GM23248 (cell line): Measurements from ENCODE around the gene TREML4. TPM values are rescaled to one million over a fixed set of nuclear protein-coding genes. Genes with fewer than 3 reads are reported as not detected.

ENCODE experiments used
- DNase-seq: peaks from one replicate; pipeline ENCODE4 v3.0.0-alpha.2; 2015
- H2AFZ ChIP-seq: fragments of 200-600 bp; sonication (generic); 2 replicates; pipeline ENCODE4 v1.6.1; 2016; ENCODE audit warnings: antibody characterized with exemption
- H3F3A ChIP-seq: fragments of 200-600 bp; sonication (generic); 2 replicates; pipeline ENCODE4 v1.6.1; 2016; ENCODE audit warnings: mild to moderate bottlenecking, antibody characterized with exemption, mixed run types; ENCODE audit not compliant: insufficient read depth
- H3K27ac ChIP-seq: fragments of 200-600 bp; sonication (generic); 2 replicates; pipeline ENCODE4 v1.5.1; 2016; ENCODE audit warnings: mild to moderate bottlenecking
- H3K27me3 ChIP-seq: fragments of 200-600 bp; sonication (generic); replicated peaks from 2 replicates; pipeline ENCODE4 v1.6.1; 2016; ENCODE audit warnings: mild to moderate bottlenecking; ENCODE audit not compliant: insufficient read depth
- H3K36me3 ChIP-seq: fragments of 200-600 bp; sonication (generic); 2 replicates; pipeline ENCODE4 v1.6.1; 2016; ENCODE audit warnings: low read depth, mild to moderate bottlenecking
- H3K4me1 ChIP-seq: fragments of 200-600 bp; sonication (generic); 2 replicates; pipeline ENCODE4 v1.6.1; 2016; ENCODE audit warnings: mild to moderate bottlenecking; ENCODE audit not compliant: insufficient read depth
- H3K4me2 ChIP-seq: fragments of 200-600 bp; sonication (generic); one replicate; pipeline ENCODE4 v1.6.1; 2016; ENCODE audit warnings: mild to moderate bottlenecking; ENCODE audit not compliant: unreplicated experiment
- H3K4me3 ChIP-seq: fragments of 200-600 bp; sonication (generic); 2 replicates; pipeline ENCODE4 v1.5.1; 2016; ENCODE audit warnings: mild to moderate bottlenecking
- H3K79me2 ChIP-seq: fragments of 200-600 bp; sonication (generic); 2 replicates; pipeline ENCODE4 v1.6.1; 2016; ENCODE audit warnings: mild to moderate bottlenecking; ENCODE audit not compliant: insufficient read depth
- H3K9ac ChIP-seq: fragments of 200-600 bp; sonication (generic); 2 replicates; pipeline ENCODE4 v1.6.1; 2016; ENCODE audit warnings: mild to moderate bottlenecking
- H3K9me2 ChIP-seq: fragments of 200-600 bp; sonication (generic); 2 replicates; pipeline ENCODE4 v1.6.1; 2016; ENCODE audit warnings: mixed run types, mild to moderate bottlenecking, moderate library complexity; ENCODE audit not compliant: insufficient read depth
- H3K9me3 ChIP-seq: fragments of 200-600 bp; sonication (generic); one replicate; pipeline ENCODE4 v1.6.1; 2017; ENCODE audit warnings: low read depth
- H4K20me1 ChIP-seq: fragments of 200-600 bp; sonication (generic); 2 replicates; pipeline ENCODE4 v1.6.0; 2016; ENCODE audit not compliant: insufficient read depth
- EZH2 ChIP-seq: fragments of 200-600 bp; sonication (generic); IDR thresholded peaks from 2 replicates; pipeline ENCODE4 v1.6.1; 2018; ENCODE audit warnings: antibody characterized with exemption, mild to moderate bottlenecking; ENCODE audit not compliant: insufficient read depth, poor library complexity, severe bottlenecking
- EZH2phosphoT487 ChIP-seq: fragments of 200-600 bp; sonication (generic); IDR thresholded peaks from 2 replicates; pipeline ENCODE4 v1.6.1; 2018; ENCODE audit warnings: antibody characterized with exemption, moderate library complexity, mild to moderate bottlenecking, low read depth; ENCODE audit not compliant: insufficient read depth
- WGBS, 2 experiments: methylation state at CpG; one replicate each; pipeline ENCODE4 v1.1.6; 2015 to 2017; ENCODE audit warnings: low lambda C conversion rate in 2 of 2, low coverage in 1 of 2; ENCODE audit errors: missing lambda C conversion rate in 2 of 2; 5-methylcytosine and 5-hydroxymethylcytosine counted together
- in situ Hi-C: fragments of 300-500 bp; cut with MboI; formaldehyde crosslinking; loops from 2 replicates; pipeline ENCODE4 v1.15.0; 2020
- polyA plus RNA-seq: library from polyadenylated mRNA; unstranded; fragments of >200 nt; fragmentation: Nextera tagmentation; extraction: Ambion mirVana; gene quantifications from 2 replicates; pipeline ENCODE4 v1.2.1, GENCODE V29; 2016
- total RNA-seq: library from RNA; depleted of rRNA; stranded (reverse); fragments of >200 nt; shearing (Covaris generic); gene quantifications from 2 replicates; pipeline ENCODE4 v1.2.3, GENCODE V29; 2014

TREML4 gene
- total and polyA plus RNA-seq, 2 experiments from 2014 or later, result not detected

DNA sequence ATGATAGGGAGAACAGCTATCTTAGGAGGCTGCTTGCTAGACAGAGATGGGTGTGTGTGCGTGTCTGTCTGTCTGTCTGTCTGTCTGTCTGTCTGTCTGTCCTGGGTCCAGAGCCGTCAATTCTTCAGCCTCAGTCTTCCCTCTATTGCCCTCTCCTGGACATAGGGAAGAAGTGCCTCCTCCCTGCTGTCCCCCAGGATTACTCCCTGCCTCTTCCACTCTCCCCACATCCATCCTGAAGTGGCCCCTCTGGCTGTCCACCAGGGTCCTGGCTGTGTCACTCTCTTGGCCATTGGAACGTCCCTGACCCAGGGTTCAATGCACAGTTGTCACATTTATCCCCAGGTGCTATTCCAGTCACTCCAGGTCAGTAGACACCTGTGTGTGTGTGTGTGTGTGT lies 37.4 kb upstream of the TREML4 start:
- Histone ChIP-seq H3K4me3 (no peak overlapping the region), H3K9ac (no peak overlapping the region), H3K9me2 (no peaks in the 10 kb centered on the region), H3K79me2 (no peaks in the 10 kb centered on the region), H4K20me1 (no peaks in the 10 kb centered on the region), H3K4me1 (no peaks in the 10 kb centered on the region), H3K27me3 (no peaks in the 10 kb centered on the region), H3K27ac (no peak overlapping the region), H3F3A (no peaks in the 10 kb centered on the region), H3K9me3 (no peaks in the 10 kb centered on the region), H3K36me3 (no peaks in the 10 kb centered on the region), H3K4me2 (no peak overlapping the region), H2AFZ (no peak overlapping the region)
- whole genome bisulfite sequencing, 2 experiments, result 41 to 58% methylated on average over 3 of the region's 3 CpGs
- in situ Hi-C loops, result no loop called here
- TF ChIP-seq EZH2, result no peak
- TF ChIP-seq EZH2phosphoT487, result no peak
- DNase-seq, result no peak

DNA sequence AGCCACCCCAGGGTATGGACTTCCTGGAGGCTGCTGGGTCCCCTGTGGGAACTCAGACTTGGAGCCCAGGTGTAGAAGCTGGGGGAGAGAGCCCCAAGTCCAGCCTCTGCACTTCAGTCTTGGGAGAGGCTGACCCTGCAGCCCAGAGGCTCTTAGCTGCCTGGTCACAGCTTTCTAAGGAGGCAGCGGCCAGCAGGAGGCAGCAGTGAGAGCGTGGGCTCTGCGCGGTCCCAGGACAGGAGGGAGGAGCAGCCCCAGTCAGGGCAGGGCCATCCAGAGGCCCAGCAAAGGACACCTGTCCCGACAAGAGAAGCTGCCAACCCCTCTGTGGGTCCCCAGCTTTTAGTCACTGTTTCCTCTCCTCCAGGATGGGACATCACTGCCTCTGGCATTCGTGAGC lies 36.6 kb upstream of the TREML4 start:
- H3K4me2 ChIP-seq, result no peak overlapping the region
- in situ Hi-C loops, result no loop called here
- H3K79me2 ChIP-seq, result no peaks in the 10 kb centered on the region
- no peaks in the 10 kb centered on the region for H3K9me3 ChIP-seq
- TF ChIP-seq EZH2phosphoT487, result no peak
- no peak for TF ChIP-seq EZH2
- peak; percentile 36 for DNase-seq
- 18 to 19% methylated on average over 4 of the region's 6 CpGs for WGBS, 2 experiments
- H3K27me3 ChIP-seq, result no peaks in the 10 kb centered on the region
- no peak overlapping the region for H3K9ac ChIP-seq
- H3K4me3 ChIP-seq, result no peak overlapping the region
- no peaks in the 10 kb centered on the region for H4K20me1 ChIP-seq
- no peaks in the 10 kb centered on the region for H3K4me1 ChIP-seq
- no peak overlapping the region for H2AFZ ChIP-seq
- H3K36me3 ChIP-seq, result no peaks in the 10 kb centered on the region
- H3F3A ChIP-seq, result no peaks in the 10 kb centered on the region
- no peaks in the 10 kb centered on the region for H3K9me2 ChIP-seq
- no peak overlapping the region for H3K27ac ChIP-seq

DNA sequence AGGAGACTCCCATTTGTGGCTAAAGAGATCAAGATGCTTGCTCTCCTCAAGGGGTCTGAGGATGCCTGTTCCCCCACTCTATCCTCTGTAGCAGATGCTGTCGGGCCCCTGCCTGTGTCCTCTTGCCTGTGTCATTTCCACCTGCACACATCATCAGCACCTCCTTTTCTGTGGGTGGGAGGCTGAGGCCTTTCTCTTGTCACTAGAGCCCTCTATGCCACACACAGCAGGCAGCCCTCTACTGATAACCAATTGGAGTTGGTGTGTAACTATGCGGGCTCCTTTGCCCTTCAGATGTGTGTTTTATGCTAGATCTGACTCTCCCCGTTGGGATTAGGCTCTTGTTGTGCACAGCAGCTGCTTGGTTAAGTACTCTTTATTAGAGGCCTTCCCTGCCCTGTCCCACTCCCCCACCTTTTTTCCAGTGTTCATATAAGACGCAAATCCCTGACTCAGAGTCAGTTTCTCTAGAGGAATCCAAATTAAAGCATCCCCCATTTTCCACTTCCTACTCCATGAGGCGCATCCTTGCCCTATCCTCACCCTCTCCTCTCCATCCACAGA lies 34.9 kb upstream of the TREML4 start:
- in situ Hi-C loops, result no loop called here
- no peaks in the 10 kb centered on the region for H3K9me3 ChIP-seq
- no peaks in the 10 kb centered on the region for H4K20me1 ChIP-seq
- TF ChIP-seq EZH2phosphoT487 (no peak), EZH2 (no peak)
- H3F3A ChIP-seq, result no peaks in the 10 kb centered on the region
- no peak overlapping the region for H3K4me3 ChIP-seq
- WGBS, 2 experiments, result 59 to 63% methylated on average over 5 of the region's 5 CpGs
- H3K4me2 ChIP-seq, result no peak overlapping the region
- H3K27ac ChIP-seq, result no peak overlapping the region
- H3K9me2 ChIP-seq, result no peaks in the 10 kb centered on the region
- H3K79me2 ChIP-seq, result no peaks in the 10 kb centered on the region
- no peaks in the 10 kb centered on the region for H3K27me3 ChIP-seq
- H3K36me3 ChIP-seq, result no peaks in the 10 kb centered on the region
- no peak for DNase-seq
- no peak overlapping the region for H3K9ac ChIP-seq
- no peak overlapping the region for H2AFZ ChIP-seq
- no peaks in the 10 kb centered on the region for H3K4me1 ChIP-seq

DNA sequence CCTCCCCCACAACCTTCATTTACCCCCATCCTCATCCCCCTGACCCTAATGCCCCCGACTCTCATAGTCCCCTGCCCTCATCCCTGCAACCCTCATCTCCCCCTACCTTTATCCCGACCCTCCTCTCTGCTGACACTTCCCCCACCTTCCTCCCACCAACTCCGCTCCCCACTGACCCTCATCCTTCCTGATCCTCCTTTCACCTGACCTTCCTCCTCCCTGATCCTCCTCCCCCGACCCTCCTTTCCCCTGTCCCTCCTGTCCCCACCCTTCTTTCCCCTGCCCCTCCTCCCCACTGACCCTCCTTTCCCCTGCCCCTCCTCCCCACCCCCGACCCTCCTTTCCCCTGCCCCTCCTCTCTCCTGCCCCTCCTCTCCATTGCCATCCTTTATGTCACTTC lies 34.3 kb upstream of the TREML4 start:
- no peak for TF ChIP-seq EZH2
- TF ChIP-seq EZH2phosphoT487, result no peak
- Histone ChIP-seq H3K9me2 (no peaks in the 10 kb centered on the region), H3K4me3 (no peak overlapping the region), H3K79me2 (no peaks in the 10 kb centered on the region), H3K27me3 (no peaks in the 10 kb centered on the region), H3K9ac (no peak overlapping the region), H3K4me2 (no peak overlapping the region), H3K27ac (no peak overlapping the region), H3F3A (no peaks in the 10 kb centered on the region), H3K36me3 (no peaks in the 10 kb centered on the region), H2AFZ (no peak overlapping the region), H3K9me3 (no peaks in the 10 kb centered on the region), H4K20me1 (no peaks in the 10 kb centered on the region), H3K4me1 (no peaks in the 10 kb centered on the region)
- WGBS, 2 experiments, result 29% methylated on average over 5 of the region's 5 CpGs; no CpG with 5 or more reads in 1 of the 2 experiments
- in situ Hi-C loops, result no loop called here
- DNase-seq, result no peak

DNA sequence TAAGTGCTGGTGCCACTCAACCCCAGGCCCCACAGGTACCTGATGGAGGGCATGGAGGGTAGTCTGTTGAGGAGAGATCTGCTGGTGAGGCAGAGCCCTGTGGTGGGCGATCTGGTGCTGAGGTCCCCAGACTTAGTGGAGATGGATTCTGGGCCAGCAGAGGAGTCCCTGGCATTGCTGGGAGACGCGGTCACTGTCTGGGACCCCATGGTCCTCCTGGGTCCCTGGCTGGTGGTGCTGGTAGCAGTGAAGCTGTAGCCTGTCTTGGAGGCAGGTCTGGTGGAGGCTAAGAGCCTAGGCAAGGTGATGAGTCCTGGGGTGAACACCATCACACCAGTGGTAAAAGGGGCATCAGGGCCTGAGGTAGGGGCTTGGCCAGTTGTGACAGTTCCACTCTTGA lies 33.8 kb upstream of the TREML4 start:
- Histone ChIP-seq H3K4me1 (no peaks in the 10 kb centered on the region), H3K9ac (no peak overlapping the region)

More for the DNA sequence above, 33.8 kb upstream of the TREML4 start:
- 43 to 68% methylated on average over 1 to 3 of the region's 3 CpGs for WGBS, 2 experiments
- H3K79me2 ChIP-seq, result no peaks in the 10 kb centered on the region
- H3K27me3 ChIP-seq, result no peaks in the 10 kb centered on the region
- H3K4me3 ChIP-seq, result no peak overlapping the region
- H4K20me1 ChIP-seq, result no peaks in the 10 kb centered on the region
- H3K36me3 ChIP-seq, result no peaks in the 10 kb centered on the region
- in situ Hi-C loops, result no loop called here
- H3F3A ChIP-seq, result no peaks in the 10 kb centered on the region
- H3K9me2 ChIP-seq, result no peaks in the 10 kb centered on the region
- H3K9me3 ChIP-seq, result no peaks in the 10 kb centered on the region
- TF ChIP-seq EZH2 (no peak), EZH2phosphoT487 (no peak)
- H3K27ac ChIP-seq, result no peak overlapping the region
- DNase-seq, result no peak
- no peak overlapping the region for H2AFZ ChIP-seq
- no peak overlapping the region for H3K4me2 ChIP-seq
